ENCODE data around the gene PRR16.

DNA sequence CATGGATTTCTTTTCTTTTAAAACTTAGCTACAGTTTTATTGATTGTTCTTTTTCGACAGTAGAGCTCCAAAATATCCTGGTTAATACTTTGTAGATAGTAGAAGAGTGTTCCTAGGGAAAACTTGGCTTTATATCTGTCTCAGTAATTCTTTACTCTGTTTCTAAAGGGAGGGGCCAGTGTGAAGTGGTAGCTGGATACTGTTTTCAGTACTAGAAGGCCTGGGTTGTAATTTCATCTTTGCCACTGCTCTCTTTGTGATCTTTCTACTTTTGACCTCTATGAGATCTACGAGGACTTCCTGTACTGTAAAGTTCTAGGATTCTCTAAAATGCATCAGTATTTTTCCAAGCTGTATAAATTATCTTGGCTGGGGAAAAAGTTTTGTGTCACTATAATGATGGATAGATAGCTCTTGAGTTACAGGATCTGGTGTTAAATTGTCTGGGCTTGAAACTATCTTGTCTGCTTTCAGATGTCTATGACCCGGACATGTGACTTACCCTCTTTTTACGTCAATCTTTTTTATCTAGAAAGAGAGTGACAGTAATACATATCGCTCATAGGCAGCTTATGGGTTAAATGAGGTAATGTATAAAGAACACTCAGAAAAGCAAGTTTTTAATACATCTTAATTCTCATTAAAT lies 53.6 kb downstream of the PRR16 start:
- TF ChIP-seq ZNF274 (IDR thresholded peaks at IDR 0.05; ENCODE audit: low read depth, low read length) (no peak), YY1 (IDR thresholded peaks at IDR 0.05; ENCODE audit: insufficient read depth, insufficient read length) (no peak), SUZ12 (IDR thresholded peaks at IDR 0.05; ENCODE audit: extremely low read depth, insufficient read depth, insufficient read length) (no peak)
